GM18520 (cell line): ENCODE measurements around the gene APOE.

Experiments
- ATAC-seq: cut with Tn5 transposase; IDR thresholded peaks from one replicate; pipeline ENCODE4 v1.9.1; 2021; ENCODE audit not compliant: unreplicated experiment

Gene APOE

GRCh38 chr19:44951179-44952159 is 45.9 kb downstream of the APOE start:
- no peak for ATAC-seq

DNA sequence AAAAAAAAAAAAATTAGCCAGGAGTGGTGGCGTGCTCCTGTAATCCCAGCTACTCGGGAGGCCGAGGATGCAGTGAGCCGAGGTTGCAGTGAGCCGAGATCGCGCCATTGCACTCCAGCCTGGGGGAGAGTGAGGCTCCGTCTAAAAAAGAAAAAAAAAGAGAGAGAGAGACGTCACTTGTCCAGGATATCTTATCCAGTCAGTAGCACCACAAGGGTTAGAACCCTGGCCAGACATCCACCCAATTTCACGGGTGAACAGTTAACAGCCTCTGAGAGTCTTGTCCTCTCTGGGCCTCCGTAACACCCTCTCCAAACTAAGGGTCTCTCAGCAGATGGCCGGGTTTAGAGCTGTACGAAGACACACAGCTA is 48.7 kb downstream of the APOE start:
- ATAC-seq, result no peak

- ATAC-seq, result peak; percentile 82
These were observed 49.3 kb downstream of the APOE start, which contains the start of gene CLPTM1 for GRCh38 chr19:44954649-44955504. CLPTM1 (plus strand) TSS chr19:44955380; CDS start chr19:44955396, 16 bp downstream.

- ATAC-seq, result no peak
These were observed 50.2 kb downstream of the APOE start for GRCh38 chr19:44955505-44956439.

GRCh38 chr19:44957526-44957925 is 51.9 kb downstream of the APOE start:
- ATAC-seq, result no peak

DNA sequence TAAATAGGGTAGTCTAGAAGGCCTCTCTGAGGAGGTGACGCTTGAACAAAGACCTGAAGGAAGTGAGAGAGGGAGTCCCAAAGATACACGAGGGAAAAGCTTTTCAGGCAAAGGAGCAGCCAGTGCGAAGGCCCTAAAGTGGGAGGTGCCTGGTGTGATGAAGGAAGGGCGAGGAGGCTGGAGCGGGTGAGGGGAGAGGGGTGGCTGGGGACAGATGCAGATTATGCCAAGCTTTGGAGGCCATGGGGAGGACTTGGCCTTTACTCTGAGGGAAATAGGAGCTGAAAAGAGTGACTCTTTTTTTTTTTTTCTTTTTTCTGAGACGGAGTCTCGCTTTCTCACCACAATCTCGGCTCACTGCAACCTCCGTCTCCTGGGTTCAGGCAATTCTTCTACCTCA is 52.5 kb downstream of the APOE start:
- ATAC-seq, result no peak
